Measurements from ENCODE around the gene ZXDC.

Gene ZXDC

GRCh38 chr3:126415661-126416591 lies 59.8 kb downstream of the ZXDC start:
- DNase-seq (ENCODE audit: low read depth), result no peak

- no peak for DNase-seq (ENCODE audit: low read depth)
Measured at GRCh38 chr3:126414961-126415660, 60.6 kb downstream of the ZXDC start.

GRCh38 chr3:126414406-126414805 lies 61.3 kb downstream of the ZXDC start:
- no peak for DNase-seq (ENCODE audit: low read depth)

GRCh38 chr3:126413693-126414080 lies 62.0 kb downstream of the ZXDC start:
- DNase-seq (ENCODE audit: low read depth), result no peak

GRCh38 chr3:126412841-126413692 lies 62.6 kb downstream of the ZXDC start:
- DNase-seq (ENCODE audit: low read depth), result no peak

GRCh38 chr3:126408099-126408498 lies 67.6 kb downstream of the ZXDC start:
- no peak for DNase-seq (ENCODE audit: low read depth)

GRCh38 chr3:126407412-126408044 lies 68.2 kb downstream of the ZXDC start:
- DNase-seq (ENCODE audit: low read depth), result no peak

GRCh38 chr3:126406389-126407296 lies 69.0 kb downstream of the ZXDC start:
- DNase-seq (ENCODE audit: low read depth), result no peak

GRCh38 chr3:126402666-126403302 lies 72.9 kb downstream of the ZXDC start:
- DNase-seq (ENCODE audit: low read depth), result no peak

GRCh38 chr3:126402178-126402577 lies 73.5 kb downstream of the ZXDC start:
- DNase-seq (ENCODE audit: low read depth), result no peak

- no peak for DNase-seq (ENCODE audit: low read depth)
Measured at GRCh38 chr3:126401611-126402160, 74.0 kb downstream of the ZXDC start.

GRCh38 chr3:126399756-126400155 lies 75.9 kb downstream of the ZXDC start:
- DNase-seq (ENCODE audit: low read depth), result no peak

- no peak for DNase-seq (ENCODE audit: low read depth)
Measured at GRCh38 chr3:126399351-126399735, 76.3 kb downstream of the ZXDC start.

GRCh38 chr3:126398423-126399350 lies 77.0 kb downstream of the ZXDC start:
- no peak for DNase-seq (ENCODE audit: low read depth)

GRCh38 chr3:126397610-126398422 lies 77.9 kb downstream of the ZXDC start:
- DNase-seq (ENCODE audit: low read depth), result no peak

- no peak for DNase-seq (ENCODE audit: low read depth)
Measured at GRCh38 chr3:126396536-126396935, 79.2 kb downstream of the ZXDC start.

- DNase-seq (ENCODE audit: low read depth), result no peak
Measured at GRCh38 chr3:126395846-126396513, 79.7 kb downstream of the ZXDC start.

- no peak for DNase-seq (ENCODE audit: low read depth)
Measured at GRCh38 chr3:126394977-126395321, 80.7 kb downstream of the ZXDC start.

All from activated T-helper 9 cell treated with anti-CD3 and anti-CD28 coated beads, Interleukin-2, amount 50 U/mL, for 16 hours (primary cell).